Right lobe of liver (tissue), 4 donors: Measurements from ENCODE around the gene CCDC150.
"Not testable (repeated sequence)": the region's sequence is repeated elsewhere in the genome, so short reads cannot be mapped to it uniquely, and the experiment has no call there.

ENCODE experiments used
- CTCF ChIP-seq, 4 donors: fragments of 200-600 bp in 3 of 4; fragments of 450-650 bp in 1 of 4; IDR thresholded peaks; one replicate each; pipeline versions ENCODE4 v1.5.1 to v1.8.0; 2016 to 2022; ENCODE audit warnings: antibody characterized with exemption in 4 of 4, mild to moderate bottlenecking in 2 of 4
- POLR2A ChIP-seq: fragments of 450-650 bp; IDR thresholded peaks from one replicate; pipeline ENCODE4 v1.6.1; 2017; ENCODE audit warnings: antibody characterized with exemption, mild to moderate bottlenecking
- donor health status: DM: no; HTN: no; CAD: no.
- donor health status: DM: no; HTN: no; CAD: no.
- donor health status: DM: no; HTN: yes; CAD: no.

DNA sequence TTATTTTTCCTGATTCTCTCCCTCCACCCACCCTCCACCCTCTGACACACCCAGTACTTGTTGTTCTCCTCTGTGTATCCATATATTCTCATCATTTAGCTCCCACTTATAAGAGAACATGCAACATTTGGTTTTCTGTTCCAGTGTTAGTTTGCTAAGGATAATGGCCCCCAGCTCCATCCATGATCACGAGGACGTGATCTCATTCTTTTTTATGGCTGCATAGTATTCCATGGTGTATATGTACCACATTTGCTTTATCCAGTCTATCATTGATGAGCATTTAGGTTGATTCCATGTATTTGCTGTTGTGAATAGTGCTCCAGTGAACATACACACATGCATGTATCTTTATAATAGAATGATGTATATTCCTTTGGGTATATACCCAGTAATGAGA, 47.2 kb downstream of the CCDC150 start:
- TF ChIP-seq CTCF (IDR thresholded peaks at IDR 0.05); POLR2A: not testable (repeated sequence)
